Measurements from ENCODE around the gene CD59. TPM values are rescaled to one million over a fixed set of nuclear protein-coding genes. Genes with fewer than 3 reads are reported as not detected.

The CD59 gene
- total and polyA plus RNA-seq, 9 of the 15 experiments (the other 6 are each of a cell fraction or from before 2014, with no cell fraction given), result 38.1 to 338 (median 173) TPM

DNA sequence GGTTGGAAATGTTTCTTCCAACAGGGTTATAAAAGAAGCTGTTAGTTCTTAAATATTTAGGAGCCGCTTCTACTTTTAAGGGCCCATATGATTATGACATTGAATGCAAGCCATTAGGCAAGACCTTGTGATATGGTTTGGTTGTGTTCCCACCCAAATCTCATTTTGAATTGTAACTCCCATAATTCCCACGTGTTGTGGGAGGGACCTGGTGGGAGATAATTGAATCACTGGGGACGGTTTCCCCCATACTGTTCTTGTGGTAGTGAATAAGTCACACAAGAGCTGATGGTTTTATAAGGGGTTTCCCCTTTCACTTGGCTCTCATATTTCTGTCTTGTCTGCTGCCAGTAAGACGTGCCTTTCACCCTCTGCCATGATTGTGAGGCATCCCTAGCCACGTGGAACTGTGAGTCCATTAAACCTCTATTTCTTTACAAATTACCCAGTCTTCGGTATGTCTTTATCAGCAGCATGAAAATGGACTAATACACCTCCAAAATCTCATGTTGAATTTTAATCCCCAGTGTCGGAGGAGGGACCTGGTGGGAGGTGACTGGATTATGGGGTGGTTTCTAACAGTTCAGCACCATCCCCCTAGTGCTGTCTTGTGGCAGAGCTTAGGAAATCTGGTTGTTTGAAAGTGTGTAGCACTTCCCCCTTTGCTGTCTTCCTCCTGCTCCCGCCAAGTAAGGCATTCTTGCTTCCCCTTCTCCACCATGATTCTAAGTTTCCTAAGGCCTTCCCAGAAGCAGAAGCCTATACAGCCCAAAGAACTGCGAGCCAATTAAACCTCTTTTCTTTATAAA lies 4.3 kb downstream of the CD59 start (continued):
- TF ChIP-seq, protein P1, sequence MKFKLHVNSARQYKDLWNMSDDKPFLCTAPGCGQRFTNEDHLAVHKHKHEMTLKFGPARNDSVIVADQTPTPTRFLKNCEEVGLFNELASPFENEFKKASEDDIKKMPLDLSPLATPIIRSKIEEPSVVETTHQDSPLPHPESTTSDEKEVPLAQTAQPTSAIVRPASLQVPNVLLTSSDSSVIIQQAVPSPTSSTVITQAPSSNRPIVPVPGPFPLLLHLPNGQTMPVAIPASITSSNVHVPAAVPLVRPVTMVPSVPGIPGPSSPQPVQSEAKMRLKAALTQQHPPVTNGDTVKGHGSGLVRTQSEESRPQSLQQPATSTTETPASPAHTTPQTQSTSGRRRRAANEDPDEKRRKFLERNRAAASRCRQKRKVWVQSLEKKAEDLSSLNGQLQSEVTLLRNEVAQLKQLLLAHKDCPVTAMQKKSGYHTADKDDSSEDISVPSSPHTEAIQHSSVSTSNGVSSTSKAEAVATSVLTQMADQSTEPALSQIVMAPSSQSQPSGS (CRISPR knock-in tag; IDR thresholded peaks at IDR 0.05), result no peak
- TF ChIP-seq, protein P2, sequence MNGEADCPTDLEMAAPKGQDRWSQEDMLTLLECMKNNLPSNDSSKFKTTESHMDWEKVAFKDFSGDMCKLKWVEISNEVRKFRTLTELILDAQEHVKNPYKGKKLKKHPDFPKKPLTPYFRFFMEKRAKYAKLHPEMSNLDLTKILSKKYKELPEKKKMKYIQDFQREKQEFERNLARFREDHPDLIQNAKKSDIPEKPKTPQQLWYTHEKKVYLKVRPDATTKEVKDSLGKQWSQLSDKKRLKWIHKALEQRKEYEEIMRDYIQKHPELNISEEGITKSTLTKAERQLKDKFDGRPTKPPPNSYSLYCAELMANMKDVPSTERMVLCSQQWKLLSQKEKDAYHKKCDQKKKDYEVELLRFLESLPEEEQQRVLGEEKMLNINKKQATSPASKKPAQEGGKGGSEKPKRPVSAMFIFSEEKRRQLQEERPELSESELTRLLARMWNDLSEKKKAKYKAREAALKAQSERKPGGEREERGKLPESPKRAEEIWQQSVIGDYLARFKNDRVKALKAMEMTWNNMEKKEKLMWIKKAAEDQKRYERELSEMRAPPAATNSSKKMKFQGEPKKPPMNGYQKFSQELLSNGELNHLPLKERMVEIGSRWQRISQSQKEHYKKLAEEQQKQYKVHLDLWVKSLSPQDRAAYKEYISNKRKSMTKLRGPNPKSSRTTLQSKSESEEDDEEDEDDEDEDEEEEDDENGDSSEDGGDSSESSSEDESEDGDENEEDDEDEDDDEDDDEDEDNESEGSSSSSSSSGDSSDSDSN (IDR thresholded peaks at IDR 0.05; ENCODE audit: borderline replicate concordance in 1 of 2, low read depth in 2 of 2, low read length in 2 of 2), result no peak
- TF ChIP-seq CBFA2T2 (conservative IDR thresholded peaks at IDR 0.05) (no peak), ZFP30 (CRISPR knock-in tag; IDR thresholded peaks at IDR 0.05; ENCODE audit: borderline replicate concordance) (no peak), TFAM (CRISPR knock-in tag; conservative IDR thresholded peaks at IDR 0.05) (no peak), POU5F1 (IDR thresholded peaks at IDR 0.05; ENCODE audit: borderline replicate concordance, low read depth, low read length, partially characterized antibody) (no peak), SMARCB1 (IDR thresholded peaks at IDR 0.05; ENCODE audit: insufficient read length, low read depth) (no peak), BRD9 (IDR thresholded peaks at IDR 0.05; ENCODE audit: low read depth, partially characterized antibody) (no peak), ZNF444 (CRISPR knock-in tag; IDR thresholded peaks at IDR 0.05) (no peak)
- TF ChIP-seq, protein P3, sequence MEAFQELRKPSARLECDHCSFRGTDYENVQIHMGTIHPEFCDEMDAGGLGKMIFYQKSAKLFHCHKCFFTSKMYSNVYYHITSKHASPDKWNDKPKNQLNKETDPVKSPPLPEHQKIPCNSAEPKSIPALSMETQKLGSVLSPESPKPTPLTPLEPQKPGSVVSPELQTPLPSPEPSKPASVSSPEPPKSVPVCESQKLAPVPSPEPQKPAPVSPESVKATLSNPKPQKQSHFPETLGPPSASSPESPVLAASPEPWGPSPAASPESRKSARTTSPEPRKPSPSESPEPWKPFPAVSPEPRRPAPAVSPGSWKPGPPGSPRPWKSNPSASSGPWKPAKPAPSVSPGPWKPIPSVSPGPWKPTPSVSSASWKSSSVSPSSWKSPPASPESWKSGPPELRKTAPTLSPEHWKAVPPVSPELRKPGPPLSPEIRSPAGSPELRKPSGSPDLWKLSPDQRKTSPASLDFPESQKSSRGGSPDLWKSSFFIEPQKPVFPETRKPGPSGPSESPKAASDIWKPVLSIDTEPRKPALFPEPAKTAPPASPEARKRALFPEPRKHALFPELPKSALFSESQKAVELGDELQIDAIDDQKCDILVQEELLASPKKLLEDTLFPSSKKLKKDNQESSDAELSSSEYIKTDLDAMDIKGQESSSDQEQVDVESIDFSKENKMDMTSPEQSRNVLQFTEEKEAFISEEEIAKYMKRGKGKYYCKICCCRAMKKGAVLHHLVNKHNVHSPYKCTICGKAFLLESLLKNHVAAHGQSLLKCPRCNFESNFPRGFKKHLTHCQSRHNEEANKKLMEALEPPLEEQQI (IDR thresholded peaks at IDR 0.05), result no peak
- TF ChIP-seq, protein P4, sequence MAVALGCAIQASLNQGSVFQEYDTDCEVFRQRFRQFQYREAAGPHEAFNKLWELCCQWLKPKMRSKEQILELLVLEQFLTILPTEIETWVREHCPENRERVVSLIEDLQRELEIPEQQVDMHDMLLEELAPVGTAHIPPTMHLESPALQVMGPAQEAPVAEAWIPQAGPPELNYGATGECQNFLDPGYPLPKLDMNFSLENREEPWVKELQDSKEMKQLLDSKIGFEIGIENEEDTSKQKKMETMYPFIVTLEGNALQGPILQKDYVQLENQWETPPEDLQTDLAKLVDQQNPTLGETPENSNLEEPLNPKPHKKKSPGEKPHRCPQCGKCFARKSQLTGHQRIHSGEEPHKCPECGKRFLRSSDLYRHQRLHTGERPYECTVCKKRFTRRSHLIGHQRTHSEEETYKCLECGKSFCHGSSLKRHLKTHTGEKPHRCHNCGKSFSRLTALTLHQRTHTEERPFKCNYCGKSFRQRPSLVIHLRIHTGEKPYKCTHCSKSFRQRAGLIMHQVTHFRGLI (CRISPR knock-in tag; IDR thresholded peaks at IDR 0.05), result no peak
- TF ChIP-seq, protein P5, sequence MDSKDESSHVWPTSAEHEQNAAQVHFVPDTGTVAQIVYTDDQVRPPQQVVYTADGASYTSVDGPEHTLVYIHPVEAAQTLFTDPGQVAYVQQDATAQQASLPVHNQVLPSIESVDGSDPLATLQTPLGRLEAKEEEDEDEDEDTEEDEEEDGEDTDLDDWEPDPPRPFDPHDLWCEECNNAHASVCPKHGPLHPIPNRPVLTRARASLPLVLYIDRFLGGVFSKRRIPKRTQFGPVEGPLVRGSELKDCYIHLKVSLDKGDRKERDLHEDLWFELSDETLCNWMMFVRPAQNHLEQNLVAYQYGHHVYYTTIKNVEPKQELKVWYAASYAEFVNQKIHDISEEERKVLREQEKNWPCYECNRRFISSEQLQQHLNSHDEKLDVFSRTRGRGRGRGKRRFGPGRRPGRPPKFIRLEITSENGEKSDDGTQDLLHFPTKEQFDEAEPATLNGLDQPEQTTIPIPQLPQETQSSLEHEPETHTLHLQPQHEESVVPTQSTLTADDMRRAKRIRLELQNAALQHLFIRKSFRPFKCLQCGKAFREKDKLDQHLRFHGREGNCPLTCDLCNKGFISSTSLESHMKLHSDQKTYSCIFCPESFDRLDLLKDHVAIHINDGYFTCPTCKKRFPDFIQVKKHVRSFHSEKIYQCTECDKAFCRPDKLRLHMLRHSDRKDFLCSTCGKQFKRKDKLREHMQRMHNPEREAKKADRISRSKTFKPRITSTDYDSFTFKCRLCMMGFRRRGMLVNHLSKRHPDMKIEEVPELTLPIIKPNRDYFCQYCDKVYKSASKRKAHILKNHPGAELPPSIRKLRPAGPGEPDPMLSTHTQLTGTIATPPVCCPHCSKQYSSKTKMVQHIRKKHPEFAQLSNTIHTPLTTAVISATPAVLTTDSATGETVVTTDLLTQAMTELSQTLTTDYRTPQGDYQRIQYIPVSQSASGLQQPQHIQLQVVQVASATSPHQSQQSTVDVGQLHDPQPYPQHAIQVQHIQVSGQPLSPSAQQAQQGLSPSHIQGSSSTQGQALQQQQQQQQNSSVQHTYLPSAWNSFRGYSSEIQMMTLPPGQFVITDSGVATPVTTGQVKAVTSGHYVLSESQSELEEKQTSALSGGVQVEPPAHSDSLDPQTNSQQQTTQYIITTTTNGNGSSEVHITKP (IDR thresholded peaks at IDR 0.05; ENCODE audit: partially characterized antibody), result peak; percentile 88

All from K562 (cell line).